DND-41 (cell line): ENCODE data around the gene FAN1.

Experiments
- ATAC-seq: fragments of 200-7000 bp; cut with Tn5 transposase; 3 replicates; pipeline ENCODE4 v1.9.1; 2021; ENCODE audit warnings: low read depth; ENCODE audit not compliant: insufficient read depth
- DNase-seq: peaks from one replicate; pipeline ENCODE4 v3.0.0-alpha.2; 2020
- H2AFZ ChIP-seq: 2 replicates; pipeline ENCODE4 v1.6.0; 2012; ENCODE audit warnings: low read depth, low read length
- H3K27ac ChIP-seq: 2 replicates; pipeline ENCODE4 v1.5.1; 2012; ENCODE audit warnings: low read length, inconsistent platforms
- H3K27me3 ChIP-seq: fragments of 200-600 bp; sonication (generic); 2 replicates; pipeline ENCODE4 v1.6.0; 2012; ENCODE audit warnings: low read length, mild to moderate bottlenecking, inconsistent platforms; ENCODE audit not compliant: insufficient read depth, poor library complexity
- H3K36me3 ChIP-seq: 2 replicates; pipeline ENCODE4 v1.5.1; 2012; ENCODE audit warnings: low read length, inconsistent platforms; ENCODE audit not compliant: insufficient read depth
- H3K4me1 ChIP-seq: 2 replicates; pipeline ENCODE4 v1.5.1; 2012; ENCODE audit warnings: mild to moderate bottlenecking, low read length; ENCODE audit not compliant: insufficient read depth
- H3K4me2 ChIP-seq: 2 replicates; pipeline ENCODE4 v1.6.0; 2012; ENCODE audit warnings: mild to moderate bottlenecking, moderate library complexity, low read length, inconsistent platforms; ENCODE audit not compliant: insufficient read depth
- H3K4me3 ChIP-seq, 2 experiments: fragments of 200-600 bp in 1 of 2; shearing (Covaris generic) in 1 of 2; 2 replicates each; pipeline ENCODE4 v1.5.1; 2012 to 2016; ENCODE audit warnings: inconsistent platforms in 2 of 2, low read length in 2 of 2, mild to moderate bottlenecking in 2 of 2, low read depth in 1 of 2, moderate library complexity in 1 of 2
- H3K79me2 ChIP-seq: 2 replicates; pipeline ENCODE4 v1.6.0; 2012; ENCODE audit warnings: low read length, inconsistent platforms; ENCODE audit not compliant: insufficient read depth
- H3K9ac ChIP-seq: 2 replicates; pipeline ENCODE4 v1.6.0; 2012; ENCODE audit warnings: low read depth, mild to moderate bottlenecking, inconsistent platforms, low read length, moderate library complexity
- H3K9me3 ChIP-seq: 2 replicates; pipeline ENCODE4 v1.5.1; 2012; ENCODE audit warnings: low read length, moderate library complexity, mild to moderate bottlenecking, inconsistent platforms; ENCODE audit not compliant: insufficient read depth, severe bottlenecking
- H4K20me1 ChIP-seq: 2 replicates; pipeline ENCODE4 v1.6.0; 2012; ENCODE audit warnings: low read length; ENCODE audit not compliant: insufficient read depth
- EZH2 ChIP-seq: IDR thresholded peaks from 3 replicates; pipeline ENCODE4 v1.6.1; 2012; ENCODE audit warnings: borderline replicate concordance, low read depth, mild to moderate bottlenecking, moderate library complexity, low read length, inconsistent platforms; ENCODE audit not compliant: severe bottlenecking
- TF ChIP-seq, protein P1 (sequence below): IDR thresholded peaks from 2 replicates; pipeline ENCODE4 v1.5.1; 2012; ENCODE audit warnings: borderline replicate concordance, low read length, moderate library complexity, mild to moderate bottlenecking; ENCODE audit not compliant: poor library complexity, severe bottlenecking; ENCODE audit errors: extremely low read depth

The FAN1 gene

DNA sequence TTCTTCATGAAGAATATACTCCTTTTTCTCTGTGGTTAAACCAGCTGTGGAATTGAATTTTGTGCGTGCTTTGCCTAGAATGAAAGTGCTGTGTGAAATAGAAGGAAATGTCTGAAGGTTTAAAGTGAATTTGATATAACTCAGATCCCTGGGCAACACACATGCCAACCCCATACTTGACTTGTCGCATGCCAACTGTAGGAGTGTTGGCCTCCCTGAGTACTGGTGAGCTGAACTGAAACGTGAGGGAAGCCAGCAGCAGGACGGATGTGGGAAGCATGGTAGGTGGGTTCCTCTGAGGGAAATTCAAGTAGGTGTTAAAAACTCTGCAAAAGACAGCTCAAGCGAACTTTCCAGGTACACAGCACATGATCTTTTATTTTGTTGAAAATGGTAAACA, 14.7 kb downstream of the FAN1 start:
- H3K4me1 ChIP-seq: no peaks in the 10 kb centered on the region
- TF ChIP-seq, protein P1, sequence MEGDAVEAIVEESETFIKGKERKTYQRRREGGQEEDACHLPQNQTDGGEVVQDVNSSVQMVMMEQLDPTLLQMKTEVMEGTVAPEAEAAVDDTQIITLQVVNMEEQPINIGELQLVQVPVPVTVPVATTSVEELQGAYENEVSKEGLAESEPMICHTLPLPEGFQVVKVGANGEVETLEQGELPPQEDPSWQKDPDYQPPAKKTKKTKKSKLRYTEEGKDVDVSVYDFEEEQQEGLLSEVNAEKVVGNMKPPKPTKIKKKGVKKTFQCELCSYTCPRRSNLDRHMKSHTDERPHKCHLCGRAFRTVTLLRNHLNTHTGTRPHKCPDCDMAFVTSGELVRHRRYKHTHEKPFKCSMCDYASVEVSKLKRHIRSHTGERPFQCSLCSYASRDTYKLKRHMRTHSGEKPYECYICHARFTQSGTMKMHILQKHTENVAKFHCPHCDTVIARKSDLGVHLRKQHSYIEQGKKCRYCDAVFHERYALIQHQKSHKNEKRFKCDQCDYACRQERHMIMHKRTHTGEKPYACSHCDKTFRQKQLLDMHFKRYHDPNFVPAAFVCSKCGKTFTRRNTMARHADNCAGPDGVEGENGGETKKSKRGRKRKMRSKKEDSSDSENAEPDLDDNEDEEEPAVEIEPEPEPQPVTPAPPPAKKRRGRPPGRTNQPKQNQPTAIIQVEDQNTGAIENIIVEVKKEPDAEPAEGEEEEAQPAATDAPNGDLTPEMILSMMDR: no peak
- TF ChIP-seq EZH2: no peak
- peaks cover 4% of the 10 kb centered on the region; the same call in 1 of the 2 replicates for H3K79me2 ChIP-seq
- no peak for ATAC-seq
- DNase-seq: no peak
- H3K4me3 ChIP-seq: no peak overlapping the region
- peaks cover 93% of the 10 kb centered on the region for H3K36me3 ChIP-seq
- H3K4me2 ChIP-seq: no peak overlapping the region
- H3K27ac ChIP-seq: no peak overlapping the region
- H4K20me1 ChIP-seq: peaks cover 9% of the 10 kb centered on the region; the same call in 1 of the 2 replicates
- H3K9me3 ChIP-seq: no peaks in the 10 kb centered on the region
- no peaks in the 10 kb centered on the region for H3K27me3 ChIP-seq
- H2AFZ ChIP-seq: no peak overlapping the region
- H3K9ac ChIP-seq: no peak overlapping the region

GRCh38 chr15:30919877-30920550, 16.3 kb downstream of the FAN1 start:
- Histone ChIP-seq H3K4me3 (no peak overlapping the region), H3K4me1 (no peaks in the 10 kb centered on the region), H4K20me1 (peaks cover 9% of the 10 kb centered on the region; the same call in 1 of the 2 replicates), H3K79me2 (peaks cover 4% of the 10 kb centered on the region; the same call in 1 of the 2 replicates), H3K4me2 (no peak overlapping the region), H2AFZ (no peak overlapping the region), H3K9ac (no peak overlapping the region), H3K27ac (no peak overlapping the region), H3K36me3 (peaks cover 93% of the 10 kb centered on the region), H3K27me3 (no peaks in the 10 kb centered on the region), H3K9me3 (no peaks in the 10 kb centered on the region)
- no peak for DNase-seq
- ATAC-seq: no peak
- TF ChIP-seq, protein P1: no peak
- TF ChIP-seq EZH2: no peak

- ATAC-seq (no peak), DNase-seq (no peak)
- Histone ChIP-seq H3K4me1 (no peaks in the 10 kb centered on the region), H3K9ac (no peak overlapping the region), H3K36me3 (peaks cover 94% of the 10 kb centered on the region), H4K20me1 (peaks cover 9% of the 10 kb centered on the region; the same call in 1 of the 2 replicates), H3K4me2 (no peak overlapping the region), H3K79me2 (peaks cover 2% of the 10 kb centered on the region; the same call in 1 of the 2 replicates), H3K9me3 (no peaks in the 10 kb centered on the region), H3K27ac (no peak overlapping the region), H2AFZ (no peak overlapping the region), H3K27me3 (no peaks in the 10 kb centered on the region), H3K4me3 (no peak overlapping the region)
- no peak for TF ChIP-seq EZH2
- TF ChIP-seq, protein P1: no peak
Measured at GRCh38 chr15:30921106-30921505, 17.4 kb downstream of the FAN1 start.
